Adipose tissue (tissue), 3 donors: ENCODE results near the gene ZHX3. TPM values are rescaled to one million over a fixed set of nuclear protein-coding genes. Genes with fewer than 3 reads are reported as not detected.
"Not testable (repeated sequence)": the region's sequence is repeated elsewhere in the genome, so short reads cannot be mapped to it uniquely, and the experiment has no call there.

Experiments used
- H3K27ac ChIP-seq: one replicate; pipeline ENCODE4 v1.5.1; 2013; ENCODE audit warnings: low read depth, low read length
- WGBS, 3 donors: extraction: QIAGEN DNeasy Blood & Tissue Kit; methylation state at CpG; one replicate each; pipeline ENCODE4 v1.1.7; 2013; 5-methylcytosine and 5-hydroxymethylcytosine counted together
- polyA plus RNA-seq, 3 donors: library from polyadenylated mRNA; stranded (reverse); fragments of 200-250 nt; gene quantifications; one replicate each; pipeline ENCODE4 v1.2.3, GENCODE V29; 2013
- donor health status: healthy with polysubstance abuse.
- donor health status: Bipolar disorder and iron deficiency.
- donor health status: healthy.

ZHX3 gene
- polyA plus RNA-seq, 3 donors: 4.5 to 25.0 (median 12.8) TPM

- WGBS, 3 donors: 1% methylated on average over 48 to 66 of the region's 66 CpGs
- H3K27ac ChIP-seq: peak overlapping the region; percentile 58
Observed at GRCh38 chr20:41137614-41138474, 179.7 kb downstream of the ZHX3 start.

GRCh38 chr20:41136680-41137613 is 180.6 kb downstream of the ZHX3 start, which contains the start of gene PLCG1:
Gene PLCG1 (plus strand): TSS chr20:41137543. CDS start chr20:41137642, 99 bp downstream.
- WGBS, 3 donors: 0% methylated on average over 64 to 121 of the region's 121 CpGs
- H3K27ac ChIP-seq: peak within 1 kb of the TSS; percentile 68

GRCh38 chr20:41135888-41136679 is 181.4 kb downstream of the ZHX3 start:
- H3K27ac ChIP-seq: no peak overlapping the region
- WGBS, 3 donors: 34 to 36% (median 36%) methylated on average over 23 of the region's 23 CpGs

GRCh38 chr20:41135187-41135887 is 182.2 kb downstream of the ZHX3 start:
- H3K27ac ChIP-seq: no peak overlapping the region
- 48 to 57% (median 56%) methylated on average over 13 of the region's 13 CpGs for WGBS, 3 donors

- H3K27ac ChIP-seq: no peak overlapping the region
- WGBS, 3 donors: 78 to 88% (median 86%) methylated on average over 9 of the region's 9 CpGs
Observed at GRCh38 chr20:41134362-41135186, 183.0 kb downstream of the ZHX3 start.

- 79 to 86% (median 83%) methylated on average over 7 of the region's 7 CpGs for WGBS, 3 donors
Observed at GRCh38 chr20:41133709-41134361, 183.7 kb downstream of the ZHX3 start.

GRCh38 chr20:41132388-41132775 is 185.1 kb downstream of the ZHX3 start:
- 83 to 87% (median 84%) methylated on average over 9 of the region's 9 CpGs for WGBS, 3 donors
- not testable (repeated sequence) for H3K27ac ChIP-seq

More at GRCh38 chr20:41133709-41134361, 183.7 kb downstream of the ZHX3 start:
- H3K27ac ChIP-seq: no peak overlapping the region

- 65 to 85% (median 82%) methylated on average over 5 of the region's 5 CpGs for WGBS, 3 donors
- no peak overlapping the region for H3K27ac ChIP-seq
Observed at GRCh38 chr20:41131594-41132387, 185.7 kb downstream of the ZHX3 start.

Other genes starting within 250 kb of the ZHX3 start
- 10 to 100 TPM; 16.1 to 96.7 (median 38.9) TPM for gene PLCG1, start 180.2 kb downstream of the ZHX3 start, polyA plus RNA-seq
- gene LPIN3, start 23.1 kb upstream of the ZHX3 start, polyA plus RNA-seq: 10 to 100 TPM; 15.7 to 51.2 (median 44.8) TPM
- under 1 TPM; 0.14 to 0.34 (median 0.28) TPM for gene EMILIN3, start 49.1 kb upstream of the ZHX3 start, polyA plus RNA-seq